Vagina (tissue), 2 donors: ENCODE data around the gene DYNLRB2.

Source experiments
- POLR2A ChIP-seq, 2 donors: fragments of 450-650 bp; IDR thresholded peaks; one replicate each; pipeline ENCODE4 v1.6.1; 2017; ENCODE audit warnings: antibody characterized with exemption in 2 of 2, mild to moderate bottlenecking in 2 of 2, moderate library complexity in 2 of 2
- POLR2AphosphoS5 ChIP-seq, 2 donors: sonication (generic); formaldehyde crosslinking; IDR thresholded peaks; one replicate each; pipeline ENCODE4 v1.9.0; 2017; ENCODE audit warnings: antibody characterized with exemption in 2 of 2, mild to moderate bottlenecking in 2 of 2, low read depth in 1 of 2; ENCODE audit not compliant: insufficient read depth in 1 of 2
- TF ChIP-seq, protein P1 (sequence below), 3 experiments: fragments of 450-650 bp in 2 of 3; fragments of 200-600 bp in 1 of 3; sonication (generic) in 1 of 3; IDR thresholded peaks; one replicate each; pipeline ENCODE4 v1.5.1; 2017 to 2019; ENCODE audit warnings: antibody characterized with exemption in 3 of 3, mild to moderate bottlenecking in 2 of 3, moderate library complexity in 2 of 3

DNA sequence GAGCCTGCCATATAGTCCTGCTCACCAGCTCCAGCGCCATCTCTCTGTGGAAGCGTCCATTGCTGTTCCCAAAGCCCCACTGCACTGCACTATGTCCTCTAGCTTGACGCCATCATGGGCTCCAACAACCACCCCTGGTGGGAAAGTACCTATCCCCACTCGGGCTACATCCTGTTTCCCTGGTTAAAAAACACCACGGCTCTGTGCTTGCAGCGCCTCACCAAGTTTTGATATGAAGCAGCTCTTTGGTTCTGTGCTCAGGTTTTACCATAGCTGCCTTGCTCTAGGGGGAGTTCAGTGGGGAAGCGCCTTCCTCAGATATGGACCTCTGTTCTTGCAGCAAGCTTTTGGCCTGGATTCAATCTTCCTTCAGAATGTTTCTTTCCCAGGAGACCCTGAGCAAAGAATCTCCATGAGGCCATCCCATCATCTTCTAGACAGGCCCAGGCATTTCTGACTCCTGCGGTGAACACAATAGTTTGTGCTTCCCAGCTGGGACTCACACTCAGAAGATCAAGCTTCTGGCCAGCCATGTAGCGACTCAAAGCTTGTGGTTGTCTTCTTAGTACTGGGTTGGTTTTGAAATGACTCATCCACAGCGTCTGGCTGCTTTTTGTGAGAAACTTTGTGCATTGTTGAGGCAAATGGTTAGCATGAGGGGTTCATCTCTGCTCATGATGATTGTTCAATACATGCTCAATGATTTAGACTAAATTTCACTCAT lies 39.5 kb downstream of the DYNLRB2 start:
- TF ChIP-seq POLR2A (IDR thresholded peaks at IDR 0.05) (no peak), POLR2AphosphoS5 (IDR thresholded peaks at IDR 0.05; ENCODE audit: insufficient read depth in 1 of 2, low read depth in 1 of 2) (no peak)
- TF ChIP-seq, protein P1, sequence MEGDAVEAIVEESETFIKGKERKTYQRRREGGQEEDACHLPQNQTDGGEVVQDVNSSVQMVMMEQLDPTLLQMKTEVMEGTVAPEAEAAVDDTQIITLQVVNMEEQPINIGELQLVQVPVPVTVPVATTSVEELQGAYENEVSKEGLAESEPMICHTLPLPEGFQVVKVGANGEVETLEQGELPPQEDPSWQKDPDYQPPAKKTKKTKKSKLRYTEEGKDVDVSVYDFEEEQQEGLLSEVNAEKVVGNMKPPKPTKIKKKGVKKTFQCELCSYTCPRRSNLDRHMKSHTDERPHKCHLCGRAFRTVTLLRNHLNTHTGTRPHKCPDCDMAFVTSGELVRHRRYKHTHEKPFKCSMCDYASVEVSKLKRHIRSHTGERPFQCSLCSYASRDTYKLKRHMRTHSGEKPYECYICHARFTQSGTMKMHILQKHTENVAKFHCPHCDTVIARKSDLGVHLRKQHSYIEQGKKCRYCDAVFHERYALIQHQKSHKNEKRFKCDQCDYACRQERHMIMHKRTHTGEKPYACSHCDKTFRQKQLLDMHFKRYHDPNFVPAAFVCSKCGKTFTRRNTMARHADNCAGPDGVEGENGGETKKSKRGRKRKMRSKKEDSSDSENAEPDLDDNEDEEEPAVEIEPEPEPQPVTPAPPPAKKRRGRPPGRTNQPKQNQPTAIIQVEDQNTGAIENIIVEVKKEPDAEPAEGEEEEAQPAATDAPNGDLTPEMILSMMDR (IDR thresholded peaks at IDR 0.05) = no peak
